ENCODE measurements around the gene TMEM184A. TPM values are rescaled to one million over a fixed set of nuclear protein-coding genes. Genes with fewer than 3 reads are reported as not detected.

Gene TMEM184A
- total and polyA plus RNA-seq, 2 donors (not counting 1 experiment from before 2014, with no cell fraction given) = not detected

DNA sequence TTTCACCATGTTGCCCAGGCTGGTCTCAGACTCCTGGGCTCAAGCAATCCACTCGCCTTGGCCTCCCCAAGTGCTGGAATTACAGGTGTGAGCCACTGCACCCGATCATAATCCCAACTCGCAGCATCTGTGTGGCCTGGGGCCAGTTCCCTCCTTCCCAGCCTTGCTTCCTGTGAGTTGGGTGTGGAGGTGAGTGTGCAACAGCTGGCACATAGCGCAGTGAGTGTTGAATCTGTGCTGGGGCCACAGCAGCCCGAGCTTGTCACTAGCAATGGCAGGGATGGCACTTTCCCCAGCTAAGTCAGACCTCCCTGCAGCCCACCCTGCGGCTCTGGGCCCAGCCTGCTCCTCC lies 12.2 kb downstream of the TMEM184A start:
- peaks cover 0 to 33% of the 10 kb centered on the region in 2 experiments for H3K36me3 ChIP-seq (replicated peaks in 1 of 2; ENCODE audit: control extremely low read depth in 1 of 2, control insufficient read depth in 1 of 2, extremely low read depth in 1 of 2, insufficient read depth in 2 of 2, low read length in 1 of 2)
- CTCF ChIA-PET = no interaction called here

DNA sequence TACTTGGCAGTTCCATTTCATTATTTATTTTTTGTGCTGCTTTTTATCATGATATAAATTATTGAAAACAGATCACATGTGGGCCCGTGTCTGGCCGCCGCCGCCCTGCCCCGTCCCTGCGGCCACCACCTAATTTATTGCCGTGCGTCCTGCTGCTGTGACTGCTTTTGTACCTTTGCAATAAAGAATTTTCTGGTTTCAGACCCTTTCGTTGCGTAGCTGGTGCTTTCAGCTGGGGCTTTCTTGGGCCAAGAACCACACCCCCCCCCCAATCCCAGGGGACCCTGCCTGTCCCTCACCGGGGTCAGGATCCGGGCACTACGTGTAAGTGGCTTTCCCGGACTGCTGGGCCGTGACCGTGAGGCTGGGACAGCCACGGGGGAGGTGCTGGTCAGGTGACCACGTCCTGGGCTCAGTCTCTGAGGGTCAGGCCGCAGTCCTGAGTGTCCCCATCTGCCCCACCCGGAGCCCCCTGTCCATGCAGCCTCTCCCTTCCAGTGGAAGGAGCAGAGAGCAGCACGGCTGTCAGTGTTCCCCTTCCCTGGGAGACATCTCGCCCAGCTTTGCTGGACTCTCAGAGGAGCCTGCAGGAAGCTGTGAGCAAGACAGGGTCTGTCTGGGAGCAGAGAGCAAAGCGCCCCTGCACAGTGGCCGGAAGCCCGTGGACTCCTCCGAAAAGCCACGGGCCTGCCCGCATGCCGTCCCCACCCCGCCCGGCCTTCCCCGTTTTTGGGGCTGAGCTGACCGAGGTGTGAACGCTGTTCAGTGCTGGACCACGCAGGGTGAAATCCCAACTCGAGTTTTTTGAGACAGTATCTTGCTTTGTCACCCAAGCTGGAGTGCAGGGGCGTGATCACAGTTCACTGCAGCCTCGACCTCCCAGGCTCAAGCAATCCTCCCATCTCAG lies 12.9 kb downstream of the TMEM184A start:
- Mint-ChIP-seq H3K27ac (no peak overlapping the region), H3K4me3 (no peak overlapping the region), H3K27me3 (no peaks in the 10 kb centered on the region), H3K4me1 (no peaks in the 10 kb centered on the region), H3K9me3 (ENCODE audit: insufficient read depth) (no peaks in the 10 kb centered on the region)
- no peak overlapping the region for H2AFZ ChIP-seq (ENCODE audit: insufficient read depth, low read depth, low read length, poor library complexity, severe bottlenecking)
- intact Hi-C loops (cut with micrococcal nuclease) = no loop called here
- no peaks in the 10 kb centered on the region for H3K9me3 ChIP-seq (ENCODE audit: control extremely low read depth in 1 of 3, control insufficient read depth in 2 of 3, insufficient read depth in 1 of 3, low read length in 2 of 3)
- peaks cover 0 to 33% of the 10 kb centered on the region in 2 experiments for H3K36me3 ChIP-seq (replicated peaks in 1 of 2; ENCODE audit: control extremely low read depth in 1 of 2, control insufficient read depth in 1 of 2, extremely low read depth in 1 of 2, insufficient read depth in 2 of 2, low read length in 1 of 2)
- H3K27ac ChIP-seq (ENCODE audit: low read length in 2 of 2) = no peak overlapping the region
- POLR2A ChIA-PET = interaction anchor here (0.6 kb wide), 1 partner anchor 36 kb away, joined by 4 read pairs; no protein-coding TSS in a partner anchor
- DNase-seq = no peak
- 94% methylated on average over 28 of the region's 38 CpGs for WGBS (ENCODE audit: insufficient coverage)
- H3K4me2 ChIP-seq (replicated peaks; ENCODE audit: low read depth, low read length, poor library complexity, severe bottlenecking) = no peak overlapping the region
- no peaks in the 10 kb centered on the region for H3K27me3 ChIP-seq (replicated peaks in 1 of 4; ENCODE audit: control extremely low read depth in 1 of 4, control insufficient read depth in 3 of 4, insufficient read depth in 4 of 4, low read length in 3 of 4)
- no peaks in the 10 kb centered on the region for H3K4me1 ChIP-seq (ENCODE audit: control insufficient read depth in 2 of 2, insufficient read depth in 2 of 2, low read length in 2 of 2)
- H4K20me1 ChIP-seq (ENCODE audit: control insufficient read depth, insufficient read depth, low read length, poor library complexity, severe bottlenecking) = peaks cover 50% of the 10 kb centered on the region
- no peak for ATAC-seq (ENCODE audit: low read depth)
- no peak overlapping the region for H3K4me3 ChIP-seq (ENCODE audit: control extremely low read depth in 1 of 5, extremely low read depth in 1 of 5, insufficient read depth in 1 of 5, low read depth in 2 of 5, low read length in 4 of 5)
- no peak overlapping the region for H3K9ac ChIP-seq (ENCODE audit: low read length)
- CTCF ChIA-PET = no interaction called here
- no peaks in the 10 kb centered on the region for H3K79me2 ChIP-seq (ENCODE audit: control insufficient read depth, insufficient read depth, low read length)
- TF ChIP-seq EZH2 (IDR thresholded peaks at IDR 0.05; ENCODE audit: borderline replicate concordance, insufficient read depth, low read depth, low read length, poor library complexity, severe bottlenecking) = no peak
- TF ChIP-seq, protein P1, sequence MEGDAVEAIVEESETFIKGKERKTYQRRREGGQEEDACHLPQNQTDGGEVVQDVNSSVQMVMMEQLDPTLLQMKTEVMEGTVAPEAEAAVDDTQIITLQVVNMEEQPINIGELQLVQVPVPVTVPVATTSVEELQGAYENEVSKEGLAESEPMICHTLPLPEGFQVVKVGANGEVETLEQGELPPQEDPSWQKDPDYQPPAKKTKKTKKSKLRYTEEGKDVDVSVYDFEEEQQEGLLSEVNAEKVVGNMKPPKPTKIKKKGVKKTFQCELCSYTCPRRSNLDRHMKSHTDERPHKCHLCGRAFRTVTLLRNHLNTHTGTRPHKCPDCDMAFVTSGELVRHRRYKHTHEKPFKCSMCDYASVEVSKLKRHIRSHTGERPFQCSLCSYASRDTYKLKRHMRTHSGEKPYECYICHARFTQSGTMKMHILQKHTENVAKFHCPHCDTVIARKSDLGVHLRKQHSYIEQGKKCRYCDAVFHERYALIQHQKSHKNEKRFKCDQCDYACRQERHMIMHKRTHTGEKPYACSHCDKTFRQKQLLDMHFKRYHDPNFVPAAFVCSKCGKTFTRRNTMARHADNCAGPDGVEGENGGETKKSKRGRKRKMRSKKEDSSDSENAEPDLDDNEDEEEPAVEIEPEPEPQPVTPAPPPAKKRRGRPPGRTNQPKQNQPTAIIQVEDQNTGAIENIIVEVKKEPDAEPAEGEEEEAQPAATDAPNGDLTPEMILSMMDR (IDR thresholded peaks at IDR 0.05) = no peak

More for the DNA sequence above, 12.2 kb downstream of the TMEM184A start:
- ATAC-seq (ENCODE audit: low read depth) (no peak), DNase-seq (no peak)
- Histone ChIP-seq H3K4me2 (replicated peaks; ENCODE audit: low read depth, low read length, poor library complexity, severe bottlenecking) (no peak overlapping the region), H3K9me3 (ENCODE audit: control extremely low read depth in 1 of 3, control insufficient read depth in 2 of 3, insufficient read depth in 1 of 3, low read length in 2 of 3) (no peaks in the 10 kb centered on the region), H2AFZ (ENCODE audit: insufficient read depth, low read depth, low read length, poor library complexity, severe bottlenecking) (no peak overlapping the region), H3K9ac (ENCODE audit: low read length) (no peak overlapping the region), H4K20me1 (ENCODE audit: control insufficient read depth, insufficient read depth, low read length, poor library complexity, severe bottlenecking) (peaks cover 43% of the 10 kb centered on the region), H3K4me3 (ENCODE audit: control extremely low read depth in 1 of 5, extremely low read depth in 1 of 5, insufficient read depth in 1 of 5, low read depth in 2 of 5, low read length in 4 of 5) (no peak overlapping the region), H3K79me2 (ENCODE audit: control insufficient read depth, insufficient read depth, low read length) (no peaks in the 10 kb centered on the region), H3K4me1 (ENCODE audit: control insufficient read depth in 2 of 2, insufficient read depth in 2 of 2, low read length in 2 of 2) (no peaks in the 10 kb centered on the region), H3K27ac (ENCODE audit: low read length in 2 of 2) (no peak overlapping the region), H3K27me3 (replicated peaks in 1 of 4; ENCODE audit: control extremely low read depth in 1 of 4, control insufficient read depth in 3 of 4, insufficient read depth in 4 of 4, low read length in 3 of 4) (no peaks in the 10 kb centered on the region)
- H3K4me3 Mint-ChIP-seq = no peak overlapping the region
- H3K4me1 Mint-ChIP-seq = peaks cover 3% of the 10 kb centered on the region
- no peak overlapping the region for H3K27ac Mint-ChIP-seq
- H3K27me3 Mint-ChIP-seq = no peaks in the 10 kb centered on the region
- WGBS (ENCODE audit: insufficient coverage) = 97% methylated on average over 6 of the region's 6 CpGs
- POLR2A ChIA-PET = interaction anchor here (0.6 kb wide), 1 partner anchor 31 kb away, joined by 6 read pairs; no protein-coding TSS in a partner anchor
- no peak for TF ChIP-seq EZH2 (IDR thresholded peaks at IDR 0.05; ENCODE audit: borderline replicate concordance, insufficient read depth, low read depth, low read length, poor library complexity, severe bottlenecking)
- TF ChIP-seq, protein P1 (IDR thresholded peaks at IDR 0.05) = no peak
- no peaks in the 10 kb centered on the region for H3K9me3 Mint-ChIP-seq (ENCODE audit: insufficient read depth)
- intact Hi-C loops (cut with micrococcal nuclease) = no loop called here

Data from B cell (primary cell).